HCEC 1CT (cell line): Measurements from ENCODE around the gene ETNPPL.
"Not testable (repeated sequence)": the region's sequence is repeated elsewhere in the genome, so short reads cannot be mapped to it uniquely, and the experiment has no call there.

Experiments used
- DNase-seq: peaks from one replicate; pipeline ENCODE4 v3.0.0-alpha.2; 2017

Gene ETNPPL

DNA sequence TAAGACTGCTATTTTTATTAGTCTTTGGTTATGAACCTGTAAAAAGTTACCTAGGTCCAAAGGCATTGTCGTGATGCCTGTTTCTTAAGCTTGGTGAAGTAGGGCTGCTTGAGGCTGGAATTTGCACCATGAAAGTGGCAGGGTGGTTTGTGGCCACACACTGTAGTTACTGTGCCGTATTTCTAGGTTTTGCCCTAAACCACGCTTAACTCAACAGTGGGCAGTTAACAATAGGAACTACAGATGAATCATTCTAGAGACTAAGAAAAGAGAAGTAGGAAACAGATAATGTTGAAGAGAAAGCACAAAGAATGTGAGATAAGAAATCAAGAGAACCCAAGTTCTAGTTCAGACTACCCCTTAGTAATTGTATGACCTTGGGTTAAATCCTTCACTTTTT, 11.5 kb downstream of the ETNPPL start:
- DNase-seq = no peak

DNA sequence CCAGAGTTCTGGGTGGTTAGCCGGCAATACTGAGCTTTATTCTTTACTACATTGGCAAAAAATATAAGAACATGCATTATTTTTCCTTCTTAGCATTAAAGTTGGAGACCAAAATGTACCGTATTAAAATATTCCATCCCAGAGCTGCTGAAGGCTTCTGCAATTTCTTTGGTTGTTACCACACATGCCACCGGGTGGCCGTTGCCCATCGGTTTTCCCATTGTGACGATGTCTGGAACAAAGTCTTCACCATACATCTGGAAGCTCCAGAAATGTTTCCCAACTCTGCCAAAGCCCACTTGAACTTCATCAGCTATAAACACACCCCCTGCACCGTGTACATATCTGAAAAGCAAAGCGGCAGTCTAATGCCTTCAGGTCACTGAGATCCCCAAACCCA, 13.7 kb downstream of the ETNPPL start:
- no peak for DNase-seq

DNA sequence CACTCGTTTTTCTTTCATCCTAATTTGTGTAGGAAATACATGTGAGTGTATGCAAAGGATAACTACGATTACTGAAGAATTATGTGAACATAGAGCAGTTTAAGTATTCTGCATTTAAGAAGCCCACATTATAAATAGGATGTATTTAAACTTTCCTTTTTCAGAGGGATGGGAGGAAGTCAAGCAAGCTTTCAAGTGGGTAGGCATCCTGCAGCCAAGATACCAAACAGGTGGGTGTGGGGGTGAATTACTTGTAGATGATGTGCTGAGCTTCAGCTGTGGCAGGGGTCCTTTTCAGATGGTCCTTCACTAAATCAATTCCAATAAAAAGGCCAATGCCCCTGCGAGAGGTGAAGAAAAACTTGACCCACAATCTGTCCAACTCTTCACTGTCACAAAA, 16.3 kb downstream of the ETNPPL start:
- no peak for DNase-seq

DNA sequence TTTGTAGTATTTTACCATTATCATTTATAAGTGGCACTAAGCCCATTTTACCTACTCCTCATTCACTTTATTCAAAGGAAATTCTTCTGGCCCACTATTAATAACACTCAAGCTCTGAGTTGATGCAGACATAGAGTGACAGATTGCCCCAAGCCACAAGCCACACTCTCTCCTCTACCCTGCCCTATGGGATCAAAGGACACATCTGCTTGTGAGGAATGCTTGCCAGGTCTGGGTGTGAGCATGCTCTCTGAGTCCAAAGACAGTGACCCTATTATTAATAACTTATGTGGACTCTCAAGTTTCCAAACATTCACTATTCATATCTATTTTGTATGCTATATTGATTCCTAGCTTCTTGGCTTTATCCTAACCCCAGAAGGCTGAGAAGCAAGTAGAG, 18.5 kb downstream of the ETNPPL start:
- no peak for DNase-seq

DNA sequence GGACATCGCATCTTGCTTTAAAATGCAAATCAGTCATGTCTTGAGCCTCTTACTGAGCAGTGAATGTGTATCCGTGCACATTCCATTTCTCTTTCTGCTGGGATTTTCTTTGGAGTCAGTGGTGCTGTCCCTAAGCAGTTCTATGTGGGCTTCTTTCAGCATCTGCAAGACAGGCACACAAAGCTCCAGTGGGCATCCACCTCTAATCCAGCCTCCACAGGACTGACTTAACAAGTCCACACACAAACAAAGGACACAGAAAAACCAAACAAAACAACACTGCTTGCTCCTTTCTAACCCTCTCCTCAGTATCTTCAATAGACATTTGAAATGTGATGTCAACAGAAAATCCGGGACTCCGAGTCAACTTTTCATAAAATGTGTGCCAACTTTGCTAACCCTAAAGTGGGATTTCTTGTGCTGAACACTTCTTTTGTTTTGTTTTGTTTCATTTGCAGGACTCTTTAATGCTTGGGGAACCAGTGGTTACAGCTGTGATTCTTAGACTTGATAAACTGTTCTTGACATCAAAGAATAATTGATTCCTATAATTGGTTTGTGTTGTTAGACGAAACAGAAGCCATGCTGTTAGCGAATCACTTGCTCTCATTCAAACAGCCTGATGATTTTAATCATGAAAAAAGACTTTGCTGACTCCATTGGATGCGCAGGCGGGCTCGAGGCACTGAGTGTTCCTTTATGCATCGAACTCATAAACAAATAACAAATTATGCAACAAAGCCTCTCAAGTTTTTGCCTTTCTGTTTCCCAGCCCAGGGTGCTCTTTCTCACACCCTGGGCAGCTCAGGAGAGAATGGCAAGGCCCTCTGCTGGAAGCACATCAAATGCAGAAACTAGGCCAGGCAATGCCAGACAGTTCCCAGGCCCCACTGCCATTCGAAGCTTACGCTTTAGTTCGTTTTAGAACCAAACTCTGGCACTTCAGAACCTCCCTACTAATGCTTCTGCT, 20.1 kb downstream of the ETNPPL start:
- no peak for DNase-seq

DNA sequence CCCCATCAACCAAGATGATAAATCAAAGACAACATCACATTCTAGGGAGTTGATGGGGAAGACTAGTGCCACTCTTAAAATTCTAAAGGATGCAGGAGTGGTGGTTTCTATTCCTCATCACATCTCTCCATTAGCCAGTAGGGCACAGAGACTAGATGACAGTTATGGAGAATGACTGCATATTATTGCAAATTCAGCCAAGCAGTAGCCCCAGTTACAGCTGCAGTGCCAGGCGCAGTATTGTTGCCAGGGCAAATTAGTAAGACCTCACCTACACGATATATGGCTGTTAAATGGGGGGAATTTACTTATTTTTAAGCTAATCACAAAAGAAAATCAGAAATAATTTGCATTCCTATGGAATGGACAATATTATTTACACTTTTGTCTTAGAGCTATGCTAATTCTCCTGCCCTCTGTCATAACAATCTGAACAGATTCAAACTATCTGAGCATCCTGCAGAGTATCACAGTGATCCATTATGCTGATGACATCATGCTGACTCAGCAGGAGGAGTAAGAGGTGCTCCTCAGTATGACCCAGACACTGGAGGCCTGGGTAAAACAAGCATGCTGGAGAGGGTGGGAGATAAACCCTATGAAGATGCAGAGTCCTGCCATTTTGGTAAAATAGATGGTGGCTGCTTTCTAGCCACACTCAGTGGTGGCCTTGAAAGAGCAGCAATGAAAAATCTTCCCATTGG, 24.7 kb downstream of the ETNPPL start:
- DNase-seq = peak; percentile 14

DNA sequence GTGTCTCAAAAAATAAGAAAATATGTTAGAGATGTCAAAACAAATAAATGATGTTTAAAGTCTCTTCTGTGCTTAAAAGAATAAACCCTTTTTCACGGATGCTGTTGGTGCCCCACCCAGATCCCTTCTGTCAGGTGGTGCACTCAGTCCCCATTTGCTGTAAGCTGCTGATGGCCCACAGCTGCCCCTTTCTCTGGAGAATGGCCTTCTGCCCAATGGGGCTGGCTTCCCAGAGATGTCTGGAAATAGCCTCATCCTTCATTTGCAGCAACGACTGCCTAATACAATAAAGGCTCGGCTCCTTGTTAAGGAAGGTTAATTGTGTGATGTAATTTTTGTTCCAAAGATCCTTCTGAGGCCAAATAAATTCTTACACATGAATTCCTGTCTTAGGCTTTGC, 31.8 kb downstream of the ETNPPL start:
- no peak for DNase-seq

DNA sequence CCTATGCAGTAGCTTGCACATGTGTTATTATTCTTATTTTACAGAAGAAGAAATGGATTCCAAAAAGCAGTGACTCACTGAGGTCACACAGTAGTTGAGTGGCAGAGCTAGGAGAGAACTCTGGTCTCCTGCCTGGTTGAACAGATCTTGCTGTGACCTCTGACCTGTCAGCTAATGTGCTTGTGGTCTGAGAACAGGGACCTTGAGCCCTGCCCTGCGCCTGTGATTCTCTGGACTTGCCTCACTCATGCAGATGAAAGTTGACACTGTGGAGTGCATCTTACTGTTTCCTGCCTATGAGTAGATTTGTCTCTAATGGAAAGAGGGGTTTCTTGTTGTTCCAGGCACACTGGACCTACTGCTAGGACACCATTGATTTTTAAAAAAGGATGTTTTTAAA, 32.3 kb downstream of the ETNPPL start:
- peak; percentile 11 for DNase-seq

DNA sequence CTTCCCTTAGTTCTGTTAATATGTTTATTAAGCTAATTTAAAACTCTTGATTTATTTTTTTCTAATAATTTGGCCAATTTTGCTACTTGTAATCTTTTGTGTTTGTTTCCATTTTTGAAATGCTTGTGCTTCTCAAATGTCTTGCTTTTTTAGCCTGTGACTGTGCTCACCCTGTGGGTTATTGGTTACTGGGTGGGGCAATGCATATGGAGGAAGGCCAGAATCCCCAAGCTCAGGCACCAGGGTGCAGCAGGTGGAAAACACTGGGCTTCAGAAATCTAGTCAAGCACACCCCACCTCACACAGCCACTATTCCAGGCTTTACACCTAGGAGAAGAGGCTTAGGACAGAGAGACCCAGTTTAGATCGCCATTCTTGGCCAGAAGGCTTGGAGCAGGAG, 33.1 kb downstream of the ETNPPL start:
- no peak for DNase-seq

DNA sequence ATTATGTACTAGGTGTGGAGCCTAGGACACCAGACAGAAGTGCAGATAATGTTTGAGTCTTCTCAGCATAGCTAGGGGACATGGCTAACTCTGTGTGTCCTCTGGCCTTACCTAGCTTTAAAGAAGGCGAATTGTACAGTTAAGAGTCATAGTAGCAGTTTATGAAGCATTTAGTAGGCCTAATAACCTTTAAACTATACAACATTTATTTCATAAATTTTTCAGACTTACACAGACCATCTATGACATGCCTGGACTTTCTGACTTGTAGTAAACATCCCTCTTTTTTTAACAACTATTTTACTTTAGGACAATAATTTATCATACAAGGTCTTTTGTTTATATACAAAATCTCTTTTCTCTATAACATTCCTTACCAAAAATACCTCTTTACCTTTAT, 37.4 kb downstream of the ETNPPL start:
- DNase-seq = no peak

DNA sequence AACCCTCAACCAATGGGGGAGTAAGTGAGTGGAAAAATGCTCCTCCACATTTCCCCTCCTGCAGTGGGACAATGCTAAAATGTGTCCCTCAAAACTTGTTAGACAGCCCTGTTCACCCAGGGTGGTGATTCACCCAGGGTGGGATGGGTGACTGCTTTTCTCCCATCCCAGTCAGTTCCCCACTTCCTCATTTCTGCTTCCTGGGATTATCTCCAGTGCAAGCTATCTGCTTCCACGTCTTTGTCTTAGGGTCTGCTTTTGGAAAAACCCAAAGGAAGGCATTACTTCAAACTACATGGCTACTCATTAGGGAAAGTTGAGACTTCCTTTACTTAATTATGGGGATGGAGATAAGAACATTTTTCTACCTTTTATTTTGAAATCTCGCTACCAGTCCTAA, 45.5 kb downstream of the ETNPPL start:
- DNase-seq = no peak

DNA sequence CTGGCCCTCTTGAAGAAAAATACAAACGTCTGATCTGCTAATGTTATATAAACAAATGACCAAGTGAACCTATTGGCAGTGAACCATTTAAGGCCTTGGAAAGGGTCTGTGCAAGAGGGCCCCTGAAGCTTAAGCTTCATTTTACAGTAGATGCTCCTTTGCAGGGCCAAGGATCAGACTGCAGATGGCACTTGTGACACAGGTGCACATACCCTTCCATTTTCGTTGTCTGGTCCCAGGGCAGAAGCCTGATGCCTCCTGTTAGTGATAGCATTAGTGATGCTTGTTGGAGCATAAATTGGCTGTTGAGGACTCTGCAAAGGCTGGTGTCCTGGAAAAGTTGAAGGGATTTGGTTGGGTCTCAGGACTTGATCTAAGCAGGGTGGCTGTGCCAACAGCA, 46.5 kb downstream of the ETNPPL start:
- DNase-seq = no peak

DNA sequence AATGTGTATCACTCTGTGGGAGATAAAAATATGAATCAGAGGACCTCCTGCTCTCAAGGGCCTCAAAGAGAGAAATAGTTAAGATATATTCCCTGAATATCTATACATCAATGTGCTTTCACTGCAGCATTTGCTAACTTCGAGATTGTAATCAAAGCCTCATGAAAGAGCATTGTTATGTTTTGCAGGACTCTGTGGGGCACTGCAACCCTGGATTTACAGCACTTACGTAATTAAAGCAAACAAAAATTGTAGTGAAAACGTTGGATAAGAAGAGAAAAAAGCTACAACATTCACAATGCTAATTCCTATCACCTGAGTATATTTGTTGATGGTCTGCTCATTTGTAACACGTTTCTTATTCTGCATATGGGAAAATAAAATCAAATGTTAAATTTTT, 48.0 kb downstream of the ETNPPL start:
- no peak for DNase-seq

DNA sequence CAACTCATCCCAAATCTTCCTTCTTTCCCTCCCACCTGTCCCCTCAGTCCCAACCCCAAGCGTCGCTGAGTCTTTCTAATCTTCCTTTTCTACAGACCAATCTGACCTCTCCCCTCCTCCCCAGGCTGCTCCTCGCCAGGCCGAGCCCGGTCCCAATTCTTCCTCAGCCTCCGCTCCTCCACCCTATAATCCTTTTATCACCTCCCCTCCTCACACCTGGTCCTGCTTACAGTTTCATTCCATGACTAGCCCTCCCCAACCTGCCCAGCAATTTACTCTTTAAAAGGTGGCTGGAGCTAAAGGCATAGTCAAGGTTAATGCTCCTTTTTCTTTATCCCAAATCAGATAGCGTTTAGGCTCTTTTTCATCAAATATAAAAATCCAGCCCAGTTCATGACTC, 52.3 kb downstream of the ETNPPL start:
- not testable (repeated sequence) for DNase-seq

DNA sequence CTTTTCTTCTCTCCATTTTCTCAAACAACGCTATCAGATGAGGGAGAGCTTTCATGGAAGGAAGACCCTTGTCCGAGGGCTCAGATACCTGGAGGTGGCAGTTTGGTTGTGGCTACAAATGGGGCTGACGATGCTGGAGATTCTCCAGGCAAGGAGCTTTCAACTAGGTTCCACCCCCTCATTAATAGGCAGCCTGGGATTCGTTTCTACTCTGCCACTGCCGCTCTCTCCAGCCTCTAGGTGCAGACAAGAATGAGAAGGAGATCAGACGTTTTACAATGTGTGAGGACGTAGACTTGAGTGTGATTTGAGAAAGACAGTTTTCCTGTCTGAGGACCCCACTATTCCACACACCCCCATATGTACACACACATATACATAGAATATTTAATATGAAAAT, 53.1 kb downstream of the ETNPPL start:
- DNase-seq = no peak

DNA sequence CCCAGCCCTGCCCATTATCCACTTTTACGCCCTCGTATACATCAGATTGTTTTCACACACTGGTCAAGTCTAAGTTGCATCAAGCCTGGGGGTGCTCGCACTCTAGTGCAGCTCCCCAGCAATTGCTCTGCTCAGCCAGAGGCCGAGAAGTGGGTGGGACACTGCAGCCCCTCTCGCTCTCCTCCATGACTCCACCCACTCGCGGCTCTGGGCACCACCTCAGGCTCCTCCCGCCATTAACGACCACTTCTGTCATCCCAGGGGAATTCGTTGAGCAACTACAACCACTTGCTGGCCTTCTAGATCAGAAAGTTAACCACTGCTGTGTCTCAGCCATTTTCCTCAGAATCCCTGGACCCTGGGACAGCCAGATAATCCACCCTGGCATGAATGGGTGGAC, 53.6 kb downstream of the ETNPPL start:
- no peak for DNase-seq

DNA sequence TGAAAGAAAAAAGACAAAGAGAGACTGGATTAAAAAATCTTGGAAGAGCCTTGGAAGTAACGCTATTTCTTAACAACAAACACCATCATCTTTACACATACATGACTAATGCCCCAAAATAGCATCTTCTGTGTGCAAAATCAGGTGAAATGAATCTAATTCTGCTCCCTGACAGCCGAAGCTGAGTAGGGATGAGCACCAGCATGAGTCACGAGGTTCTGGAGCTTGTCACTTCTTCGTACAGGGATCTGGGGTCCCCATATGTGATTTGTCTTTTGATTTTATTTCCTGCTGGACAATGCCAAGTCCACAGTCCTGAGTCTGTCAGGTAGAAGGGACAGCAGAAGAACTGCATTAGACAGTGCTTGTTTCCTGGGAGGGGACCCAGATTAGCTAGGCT, 56.6 kb downstream of the ETNPPL start:
- DNase-seq = no peak

DNA sequence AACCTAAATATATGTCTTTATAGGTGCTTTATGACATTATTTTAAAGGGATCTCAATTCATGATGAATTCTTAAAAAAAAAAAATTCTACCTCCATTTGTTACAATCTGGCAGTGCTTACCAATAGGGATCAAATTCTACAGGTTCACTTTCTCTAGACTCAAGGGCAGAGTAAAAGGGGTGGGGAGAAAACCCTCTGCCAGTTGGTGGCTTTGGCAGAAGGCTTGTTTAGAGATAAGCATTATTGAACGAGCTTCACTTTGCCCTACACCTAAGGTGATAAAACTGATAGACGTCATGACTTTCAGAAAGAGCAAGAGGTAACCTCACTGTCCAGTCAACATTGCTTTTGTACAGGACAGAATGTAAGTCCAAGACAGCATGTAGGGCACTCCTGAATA, 58.9 kb downstream of the ETNPPL start:
- DNase-seq = no peak

DNA sequence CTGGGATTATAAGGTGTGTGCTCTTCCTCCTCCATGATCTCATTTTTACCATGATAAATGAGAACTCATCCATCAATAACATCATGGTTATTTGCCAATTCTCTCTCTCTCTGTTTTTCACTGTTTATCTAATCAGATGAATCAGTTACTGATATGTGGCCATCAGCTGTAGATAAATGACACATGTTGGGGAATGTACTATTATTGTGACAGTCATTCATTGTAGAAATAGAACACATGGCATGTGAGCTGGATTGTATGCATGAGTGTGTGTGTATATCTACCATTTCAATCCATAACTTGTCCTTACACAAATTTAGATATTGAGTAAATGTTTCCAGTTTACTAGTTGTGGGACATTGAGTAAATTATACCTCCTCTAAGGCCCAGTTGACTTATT, 59.5 kb downstream of the ETNPPL start:
- no peak for DNase-seq

DNA sequence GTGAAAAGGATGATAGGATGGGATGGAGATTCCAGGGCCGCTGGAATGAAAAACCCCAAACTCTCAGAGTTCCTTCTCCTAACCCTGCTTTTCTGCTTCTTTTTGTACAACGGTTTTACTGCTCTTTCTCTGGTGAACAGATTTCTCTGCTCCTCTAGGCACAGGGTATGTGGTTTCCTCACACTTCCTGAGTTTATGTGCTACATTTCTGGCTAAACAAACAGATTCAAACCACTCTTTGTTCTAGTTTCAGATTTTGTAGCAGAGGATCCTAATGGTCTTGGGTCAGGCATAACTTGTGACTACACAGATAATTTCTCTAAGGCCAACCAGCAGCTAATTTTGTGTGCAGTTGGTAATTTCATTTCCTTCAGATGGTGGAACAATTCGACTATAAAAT, 59.9 kb downstream of the ETNPPL start:
- no peak for DNase-seq

DNA sequence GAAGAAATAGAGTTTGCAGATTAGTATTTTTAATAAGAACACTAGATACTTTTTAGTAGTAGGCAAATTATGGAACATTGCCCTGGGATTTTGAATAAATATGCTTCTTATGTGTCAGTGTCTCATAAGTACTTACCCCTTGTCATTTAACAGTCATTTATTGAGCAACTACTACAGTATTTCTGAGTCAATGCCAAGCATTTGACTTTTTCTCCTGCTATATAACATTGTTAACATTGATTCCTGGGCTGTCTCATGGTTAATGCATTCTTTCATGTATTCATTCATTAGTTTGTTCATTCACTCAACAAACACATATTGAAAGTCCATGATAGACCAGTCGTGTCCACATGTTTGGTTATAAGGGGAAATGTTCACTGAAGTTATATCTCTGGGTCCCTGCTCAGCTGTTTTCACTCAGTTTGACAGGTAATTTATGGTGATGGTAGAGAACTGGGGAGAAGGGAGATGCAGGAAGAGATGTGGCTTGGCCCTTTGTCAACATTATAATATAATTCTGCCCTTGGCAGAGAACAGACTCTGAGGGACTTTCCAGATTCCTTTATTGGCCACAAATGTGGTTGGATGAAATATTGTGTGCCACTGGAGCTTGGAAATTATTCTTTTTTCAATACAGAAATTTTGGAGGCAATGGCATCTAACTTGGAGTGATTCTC, 62.6 kb downstream of the ETNPPL start:
- no peak for DNase-seq

DNA sequence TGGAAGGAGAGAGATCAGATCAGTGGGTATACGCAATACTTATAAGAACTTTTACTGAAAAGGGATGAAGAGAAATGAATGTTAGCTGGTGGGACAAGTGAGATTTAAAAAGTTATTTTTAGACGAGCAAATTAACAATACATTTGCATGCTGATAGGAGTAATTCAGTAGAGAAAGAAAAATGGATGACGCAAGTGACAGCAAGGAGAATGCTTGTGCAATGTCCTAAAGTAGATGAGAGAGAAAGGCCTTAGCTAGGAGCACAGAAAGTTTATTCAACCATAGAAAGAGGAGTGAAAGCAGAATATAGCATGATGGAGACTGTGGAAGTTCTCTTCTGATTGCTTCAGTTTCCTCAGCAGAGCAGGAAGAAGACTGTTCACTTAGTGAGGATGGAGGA, 66.7 kb downstream of the ETNPPL start:
- no peak for DNase-seq

DNA sequence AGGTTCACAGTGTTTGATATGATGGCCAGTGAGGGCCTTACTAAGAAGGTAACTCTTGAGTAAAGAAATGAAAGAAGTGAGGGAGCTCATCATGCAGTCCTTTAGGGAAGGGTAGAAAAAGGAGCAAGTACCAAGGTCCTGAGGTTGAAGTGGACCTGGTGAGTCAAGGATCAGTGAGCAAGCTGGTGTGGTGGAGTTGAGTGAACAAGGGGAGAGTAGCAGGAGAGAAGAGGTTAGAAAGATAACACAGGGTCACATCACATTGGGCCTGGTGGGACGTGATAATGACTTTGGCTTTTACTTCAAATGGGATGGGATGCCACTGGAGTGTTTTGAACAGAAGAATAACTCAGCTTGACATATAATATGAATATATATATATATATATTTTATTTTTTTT, 67.8 kb downstream of the ETNPPL start:
- no peak for DNase-seq

DNA sequence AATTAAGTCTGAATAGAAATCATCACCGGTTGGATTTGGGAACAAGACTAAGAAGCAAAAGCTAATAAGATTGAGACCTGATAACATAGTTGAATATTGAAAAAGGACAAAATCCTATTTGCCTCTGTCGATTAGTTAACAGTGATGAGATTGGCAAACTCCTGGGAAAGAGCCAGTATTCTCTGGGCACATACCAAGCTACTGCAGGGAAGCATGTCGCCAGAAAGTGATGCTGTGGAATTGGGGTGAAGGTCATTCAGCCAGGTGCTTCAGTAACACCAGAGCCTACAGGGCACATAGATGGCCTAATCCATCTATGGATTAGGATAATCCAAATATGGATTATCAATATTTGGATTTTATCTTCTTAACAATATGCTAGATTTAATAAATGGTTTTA, 68.4 kb downstream of the ETNPPL start:
- DNase-seq = no peak
